ENCODE measurements around the gene IGSF9B.

The IGSF9B gene

DNA sequence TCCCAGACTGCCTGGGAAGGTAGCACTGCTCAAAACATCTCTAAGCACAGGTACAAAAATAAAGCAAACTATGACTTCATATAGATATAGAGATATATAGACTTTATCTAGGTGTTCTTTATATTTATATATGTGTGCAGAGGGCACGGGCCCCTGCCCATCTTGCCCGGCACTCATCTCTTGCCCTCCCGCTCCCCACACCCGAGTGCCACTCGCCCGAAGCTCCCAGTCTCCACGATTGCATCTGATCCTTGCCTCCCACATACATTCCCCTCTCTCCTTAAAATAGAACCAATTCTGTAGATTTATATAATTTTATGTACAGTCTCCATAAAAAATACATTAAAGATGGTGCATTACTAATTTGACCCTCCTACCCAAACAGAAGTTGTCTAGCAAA is 55.5 kb downstream of the IGSF9B start:
- no peak for DNase-seq (ENCODE audit: low spot score)

- DNase-seq (ENCODE audit: low spot score), result no peak
Observed at GRCh38 chr11:133900176-133901105, 56.3 kb downstream of the IGSF9B start.

DNA sequence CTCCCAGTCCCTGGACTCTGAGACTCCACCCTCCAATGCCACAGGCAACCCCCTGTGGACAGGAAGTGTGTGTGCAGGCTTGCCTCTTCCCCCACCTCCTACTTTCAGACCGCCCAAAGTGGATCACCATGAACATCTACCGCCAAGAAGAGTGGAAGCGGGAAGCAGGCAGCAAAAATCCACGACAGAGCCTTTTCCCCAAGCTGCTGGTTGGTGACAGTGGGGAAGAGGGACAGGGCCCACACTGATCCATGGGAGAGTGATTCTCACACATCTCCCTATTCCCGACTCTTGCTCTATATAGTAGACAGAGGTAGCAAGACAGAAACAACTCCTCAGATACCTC is 58.0 kb downstream of the IGSF9B start:
- no peak for DNase-seq (ENCODE audit: low spot score)

GRCh38 chr11:133898031-133898769 is 58.6 kb downstream of the IGSF9B start:
- DNase-seq (ENCODE audit: low spot score), result no peak

DNA sequence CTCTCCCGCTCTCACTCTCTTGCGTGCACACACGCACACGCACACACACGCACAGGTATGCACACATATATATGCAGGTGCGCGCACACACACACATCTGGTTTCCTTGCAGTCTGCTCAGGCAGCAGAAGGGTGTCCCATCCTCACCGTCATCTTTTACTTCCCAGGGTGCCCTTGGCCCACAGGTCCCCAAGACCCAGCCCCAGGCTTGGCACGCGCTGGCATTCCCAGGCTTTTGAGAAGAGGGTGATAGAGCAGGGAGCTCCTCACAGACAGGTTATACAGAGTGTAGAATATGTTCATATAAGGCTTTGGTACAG is 59.5 kb downstream of the IGSF9B start:
- DNase-seq (ENCODE audit: low spot score), result no peak

- no peak for DNase-seq (ENCODE audit: low spot score)
Observed at GRCh38 chr11:133896642-133897330, 60.0 kb downstream of the IGSF9B start.

- no peak for DNase-seq (ENCODE audit: low spot score)
Observed at GRCh38 chr11:133896028-133896427, 60.7 kb downstream of the IGSF9B start.

DNA sequence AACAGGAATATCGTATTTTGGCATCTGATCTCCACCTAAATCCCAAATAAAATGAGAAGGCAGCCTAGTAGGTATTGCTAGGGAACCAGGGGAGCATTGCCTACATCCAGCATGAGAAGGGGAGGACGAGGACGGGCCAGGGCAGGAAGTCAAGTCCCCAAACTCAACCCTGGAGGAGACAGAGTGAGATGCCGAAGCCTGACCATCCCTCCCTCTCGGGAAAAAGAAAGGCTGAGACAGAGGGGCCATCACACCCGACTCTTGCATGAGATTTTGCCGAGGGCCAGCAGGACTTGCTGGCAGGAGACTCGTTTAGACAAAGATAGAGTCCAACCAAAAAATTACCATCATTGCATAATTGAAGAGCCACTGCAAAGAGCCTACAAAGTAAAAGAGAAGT is 61.2 kb downstream of the IGSF9B start:
- no peak for DNase-seq (ENCODE audit: low spot score)

- DNase-seq (ENCODE audit: low spot score), result no peak
Observed at GRCh38 chr11:133895061-133895479, 61.7 kb downstream of the IGSF9B start.

GRCh38 chr11:133893381-133893780 is 63.4 kb downstream of the IGSF9B start:
- DNase-seq (ENCODE audit: low spot score), result no peak

DNA sequence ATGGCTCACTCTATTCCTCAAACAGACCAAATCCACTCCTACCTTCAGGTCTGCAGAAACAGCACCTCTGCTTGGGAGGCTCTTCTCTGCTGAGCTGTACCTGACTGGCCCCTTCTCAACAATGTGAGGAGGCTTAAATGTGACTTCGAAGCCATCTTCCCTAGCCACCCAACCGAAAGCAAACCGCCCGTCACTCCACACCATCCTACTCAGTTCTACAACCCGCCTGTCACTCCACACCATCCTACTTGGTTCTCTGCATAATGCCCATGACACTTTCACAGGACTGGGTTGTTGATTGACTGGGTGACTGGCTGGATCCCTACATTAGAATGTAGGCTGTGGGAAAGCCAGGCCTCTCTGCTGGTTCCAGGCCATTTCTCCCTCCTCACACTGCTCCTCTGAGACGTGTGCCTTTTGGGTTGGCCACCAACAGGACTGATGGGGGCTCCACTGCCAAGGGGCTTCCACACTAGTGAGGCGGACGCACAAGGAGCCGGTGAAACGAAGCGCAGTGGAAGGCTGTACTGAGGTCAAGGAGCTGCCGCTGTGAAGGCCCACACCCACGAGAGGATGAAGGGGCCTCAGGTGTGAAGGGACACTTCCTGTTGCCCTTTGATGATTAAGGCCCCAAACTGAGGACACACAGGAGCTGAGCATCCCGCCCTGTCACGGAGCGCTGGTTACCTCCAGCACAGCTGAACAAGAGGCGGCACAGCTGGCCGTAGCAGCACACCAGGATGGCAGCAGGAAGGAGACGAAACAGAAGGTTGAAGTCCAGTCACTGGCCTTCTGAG is 64.0 kb downstream of the IGSF9B start:
- DNase-seq (ENCODE audit: low spot score), result no peak

- no peak for DNase-seq (ENCODE audit: low spot score)
Observed at GRCh38 chr11:133892126-133892525, 64.6 kb downstream of the IGSF9B start.

DNA sequence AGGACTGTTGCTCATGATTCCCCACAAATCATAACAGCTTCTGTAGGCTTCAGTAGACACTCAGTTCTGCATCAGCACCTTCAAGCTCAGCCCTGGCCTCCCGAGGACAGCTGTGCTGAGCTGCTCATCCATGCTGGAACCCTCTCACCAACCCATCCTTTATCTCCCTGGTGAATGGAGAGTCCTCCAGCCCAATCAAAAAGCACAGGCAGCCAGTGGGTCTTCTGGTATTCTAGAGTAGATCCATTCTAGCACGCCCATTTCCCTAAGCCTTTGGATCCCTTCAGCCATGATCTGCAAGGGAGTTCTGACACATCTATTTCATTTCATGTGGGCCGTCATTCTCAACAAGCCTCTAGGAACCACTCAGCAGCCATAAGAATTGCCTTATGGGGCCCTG is 66.9 kb downstream of the IGSF9B start:
- no peak for DNase-seq (ENCODE audit: low spot score)

GRCh38 chr11:133889188-133889587 is 67.6 kb downstream of the IGSF9B start:
- DNase-seq (ENCODE audit: low spot score), result no peak

GRCh38 chr11:133887692-133888332 is 69.0 kb downstream of the IGSF9B start:
- DNase-seq (ENCODE audit: low spot score), result no peak

- DNase-seq (ENCODE audit: low spot score), result no peak
Observed at GRCh38 chr11:133886029-133886428, 70.7 kb downstream of the IGSF9B start.

- no peak for DNase-seq (ENCODE audit: low spot score)
Observed at GRCh38 chr11:133872160-133872559, 84.6 kb downstream of the IGSF9B start.

- no peak for DNase-seq (ENCODE audit: low spot score)
Observed at GRCh38 chr11:133867456-133867855, 89.3 kb downstream of the IGSF9B start.

DNA sequence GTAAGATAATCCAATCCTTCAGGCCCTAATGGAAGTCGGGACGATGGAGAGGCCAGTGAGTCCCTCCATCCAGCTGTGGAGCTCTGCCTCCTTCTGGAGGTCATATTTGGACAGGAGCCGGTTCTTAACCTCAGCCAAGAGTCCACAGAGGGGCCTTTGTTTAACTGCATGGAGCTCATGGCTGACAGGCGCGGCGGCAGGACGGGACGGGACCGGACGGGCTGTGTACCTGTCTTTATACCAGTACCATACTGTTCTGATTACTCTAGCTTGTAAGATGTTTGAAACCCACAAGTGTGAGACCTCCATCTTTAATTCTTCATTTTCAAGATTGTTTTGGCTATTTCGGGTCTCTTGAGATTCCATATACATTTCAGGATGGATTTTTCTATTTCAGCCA is 91.3 kb downstream of the IGSF9B start:
- no peak for DNase-seq (ENCODE audit: low spot score)

- DNase-seq (ENCODE audit: low spot score), result no peak
Observed at GRCh38 chr11:133864756-133865155, 92.0 kb downstream of the IGSF9B start.

DNA sequence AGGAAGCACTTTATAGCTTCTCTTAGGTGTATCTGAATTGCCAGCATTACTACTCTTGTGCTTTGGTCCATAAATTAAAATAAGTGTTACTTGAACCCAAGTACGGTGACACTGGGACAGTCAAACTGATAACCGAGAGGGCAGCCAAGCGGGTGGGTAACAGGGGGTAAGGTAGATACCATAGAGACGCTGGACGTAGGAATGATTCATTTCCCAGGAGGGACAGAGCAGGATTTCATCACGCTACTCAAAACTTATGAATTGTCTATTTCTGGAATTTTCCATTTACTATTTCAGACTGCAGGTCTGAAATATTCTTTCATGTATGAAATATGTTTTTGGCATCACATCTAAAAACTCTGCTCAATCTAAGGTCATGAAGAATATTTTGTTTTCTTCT is 96.6 kb downstream of the IGSF9B start:
- no peak for DNase-seq (ENCODE audit: low spot score)

Data from CD4-positive, alpha-beta T cell treated with Interleukin-15 for 4 hours (primary cell).